MM.1S (cell line): Measurements from ENCODE around the gene RDH5.
"Not testable (repeated sequence)": the region's sequence is repeated elsewhere in the genome, so short reads cannot be mapped to it uniquely, and the experiment has no call there.

ENCODE experiments used
- DNase-seq: peaks from one replicate; pipeline ENCODE4 v3.0.0-alpha.2; 2015
- H2AFZ ChIP-seq: fragments of 300-600 bp; sonication (generic); 2 replicates; pipeline ENCODE4 v1.6.0; 2016; ENCODE audit warnings: antibody characterized with exemption, low read length
- H3F3A ChIP-seq: fragments of 300-600 bp; sonication (generic); 2 replicates; pipeline ENCODE4 v1.6.1; 2016; ENCODE audit warnings: mild to moderate bottlenecking, antibody characterized with exemption, low read length, moderate library complexity, mixed read lengths; ENCODE audit not compliant: insufficient read depth
- H3K27ac ChIP-seq: fragments of 300-600 bp; sonication (generic); 2 replicates; pipeline ENCODE4 v1.5.1; 2016; ENCODE audit warnings: mild to moderate bottlenecking, low read length
- H3K27me3 ChIP-seq: fragments of 300-600 bp; sonication (generic); replicated peaks from 2 replicates; pipeline ENCODE4 v1.6.0; 2016; ENCODE audit warnings: low read length; ENCODE audit not compliant: insufficient read depth
- H3K36me3 ChIP-seq: fragments of 300-600 bp; sonication (generic); replicated peaks from 2 replicates; pipeline ENCODE4 v1.6.1; 2016; ENCODE audit warnings: mild to moderate bottlenecking, low read length, mixed read lengths; ENCODE audit not compliant: insufficient read depth
- H3K4me1 ChIP-seq: fragments of 300-600 bp; sonication (generic); 2 replicates; pipeline ENCODE4 v1.6.1; 2016; ENCODE audit warnings: low read length, mixed read lengths
- H3K4me2 ChIP-seq: fragments of 300-600 bp; sonication (generic); 2 replicates; pipeline ENCODE4 v1.6.0; 2016; ENCODE audit warnings: low read depth, low read length
- H3K4me3 ChIP-seq: fragments of 300-600 bp; sonication (generic); 2 replicates; pipeline ENCODE4 v1.5.1; 2016; ENCODE audit warnings: low read length, mixed read lengths
- H3K79me2 ChIP-seq: fragments of 300-600 bp; sonication (generic); 2 replicates; pipeline ENCODE4 v1.6.1; 2016; ENCODE audit warnings: mixed run types, low read length, mixed read lengths
- H3K9ac ChIP-seq: fragments of 300-600 bp; sonication (generic); 2 replicates; pipeline ENCODE4 v1.6.1; 2016; ENCODE audit warnings: low read length, mixed read lengths
- H3K9me2 ChIP-seq: fragments of 300-600 bp; sonication (generic); replicated peaks from 2 replicates; pipeline ENCODE4 v1.6.1; 2016; ENCODE audit warnings: mild to moderate bottlenecking, low read length, mixed read lengths; ENCODE audit not compliant: insufficient read depth
- H3K9me3 ChIP-seq: fragments of 300-600 bp; sonication (generic); replicated peaks from 2 replicates; pipeline ENCODE4 v1.6.1; 2016; ENCODE audit warnings: mild to moderate bottlenecking, low read length, mixed read lengths; ENCODE audit not compliant: insufficient read depth
- H4K20me1 ChIP-seq: fragments of 300-600 bp; sonication (generic); 2 replicates; pipeline ENCODE4 v1.6.1; 2016; ENCODE audit warnings: mild to moderate bottlenecking, low read length, moderate library complexity, mixed read lengths; ENCODE audit not compliant: insufficient read depth
- CTCF ChIP-seq: fragments of 300-600 bp; sonication (generic); IDR thresholded peaks from 2 replicates; pipeline ENCODE4 v1.5.1; 2016; ENCODE audit warnings: antibody characterized with exemption, low read length, mixed read lengths
- EZH2 ChIP-seq: fragments of 300-600 bp; sonication (generic); optimal IDR thresholded peaks from 2 replicates; pipeline ENCODE3; 2017; ENCODE audit warnings: low read depth, mild to moderate bottlenecking, antibody characterized with exemption, low read length, mixed read lengths
- EZH2phosphoT487 ChIP-seq: fragments of 300-600 bp; sonication (generic); IDR thresholded peaks from 2 replicates; pipeline ENCODE4 v1.6.1; 2018; ENCODE audit warnings: antibody characterized with exemption, low read length

RDH5 gene

GRCh38 chr12:55757701-55758100 is 37.5 kb downstream of the RDH5 start:
- Histone ChIP-seq H3K4me1 (no peaks in the 10 kb centered on the region), H3K9me3 (no peaks in the 10 kb centered on the region), H3K4me2 (no peak overlapping the region), H3K36me3 (peaks cover 10% of the 10 kb centered on the region), H3F3A (no peaks in the 10 kb centered on the region), H4K20me1 (no peaks in the 10 kb centered on the region), H3K4me3 (no peak overlapping the region), H2AFZ (no peak overlapping the region), H3K79me2 (0 out of 2 replicates have a peak, but pooled peaks cover 3% of the 10 kb centered on the region), H3K9me2 (no peaks in the 10 kb centered on the region), H3K9ac (no peak overlapping the region), H3K27me3 (no peaks in the 10 kb centered on the region), H3K27ac (no peak overlapping the region)
- TF ChIP-seq EZH2phosphoT487 (no peak), EZH2 (no peak), CTCF (no peak)
- DNase-seq = no peak

GRCh38 chr12:55758575-55758974 is 38.4 kb downstream of the RDH5 start:
- H3K36me3 ChIP-seq = peaks cover 10% of the 10 kb centered on the region
- not testable (repeated sequence) for H3K79me2 ChIP-seq, H3K9me2 ChIP-seq, H3K4me3 ChIP-seq, H3K27me3 ChIP-seq, H3K4me2 ChIP-seq, H3K4me1 ChIP-seq, H3K27ac ChIP-seq, H3K9ac ChIP-seq, DNase-seq, H3F3A ChIP-seq, H2AFZ ChIP-seq, H3K9me3 ChIP-seq, H4K20me1 ChIP-seq

GRCh38 chr12:55760663-55761062 is 40.5 kb downstream of the RDH5 start:
- TF ChIP-seq CTCF = no peak
- no peak for TF ChIP-seq EZH2phosphoT487
- no peak for TF ChIP-seq EZH2
- H4K20me1 ChIP-seq = no peaks in the 10 kb centered on the region

GRCh38 chr12:55762646-55763045 is 42.5 kb downstream of the RDH5 start:
- Histone ChIP-seq H3K9ac (no peak overlapping the region), H3K4me3 (no peak overlapping the region), H3F3A (no peaks in the 10 kb centered on the region), H3K4me2 (no peak overlapping the region), H3K9me3 (no peaks in the 10 kb centered on the region), H3K9me2 (no peaks in the 10 kb centered on the region), H3K27me3 (no peaks in the 10 kb centered on the region), H2AFZ (no peak overlapping the region), H3K4me1 (no peaks in the 10 kb centered on the region), H3K36me3 (no peaks in the 10 kb centered on the region; the same call in none of the 2 replicates), H3K27ac (no peak overlapping the region), H3K79me2 (peaks cover 22% of the 10 kb centered on the region), H4K20me1 (no peaks in the 10 kb centered on the region)
- TF ChIP-seq EZH2 (no peak), EZH2phosphoT487 (no peak), CTCF (no peak)
- DNase-seq = no peak

More at GRCh38 chr12:55760663-55761062, 40.5 kb downstream of the RDH5 start:
- Histone ChIP-seq H2AFZ (no peak overlapping the region), H3K27me3 (no peaks in the 10 kb centered on the region), H3K9ac (no peak overlapping the region), H3K9me2 (no peaks in the 10 kb centered on the region), H3K4me2 (no peak overlapping the region), H3K4me3 (no peak overlapping the region), H3K4me1 (no peaks in the 10 kb centered on the region), H3K9me3 (no peaks in the 10 kb centered on the region), H3K79me2 (peaks cover 12% of the 10 kb centered on the region), H3K36me3 (peaks cover 4% of the 10 kb centered on the region), H3F3A (no peaks in the 10 kb centered on the region), H3K27ac (no peak overlapping the region)
- no peak for DNase-seq
